HG03378 (cell line): ENCODE data around the gene MKNK2.

ENCODE experiments used
- ATAC-seq: cut with Tn5 transposase; IDR thresholded peaks from one replicate; pipeline ENCODE4 v1.9.1; 2021; ENCODE audit warnings: mild to moderate bottlenecking, moderate library complexity; ENCODE audit not compliant: unreplicated experiment

Gene MKNK2

GRCh38 chr19:2058570-2059421 lies 7.8 kb upstream of the MKNK2 start:
- no peak for ATAC-seq

- no peak for ATAC-seq
Observed at GRCh38 chr19:2057484-2058469, 6.7 kb upstream of the MKNK2 start.

- no peak for ATAC-seq
Observed at GRCh38 chr19:2056837-2057192, 5.8 kb upstream of the MKNK2 start.

GRCh38 chr19:2055931-2056836 lies 5.1 kb upstream of the MKNK2 start:
- ATAC-seq, result no peak

- no peak for ATAC-seq
Observed at GRCh38 chr19:2054763-2055162, 3.7 kb upstream of the MKNK2 start.

- no peak for ATAC-seq
Observed at GRCh38 chr19:2053601-2054389, 2.8 kb upstream of the MKNK2 start.

- peak; percentile 1 for ATAC-seq
Observed at GRCh38 chr19:2051773-2052704, 995 bp upstream of the MKNK2 start.

- ATAC-seq, result no peak
Observed at GRCh38 chr19:2050349-2050990, 574 bp downstream of the MKNK2 start.

GRCh38 chr19:2049741-2050348 lies 1.2 kb downstream of the MKNK2 start:
- ATAC-seq, result no peak

- no peak for ATAC-seq
Observed at GRCh38 chr19:2048959-2049740, 1.9 kb downstream of the MKNK2 start.

GRCh38 chr19:2048104-2048958 lies 2.7 kb downstream of the MKNK2 start:
- no peak for ATAC-seq

GRCh38 chr19:2047449-2048103 lies 3.5 kb downstream of the MKNK2 start:
- no peak for ATAC-seq

GRCh38 chr19:2047076-2047448 lies 4.0 kb downstream of the MKNK2 start:
- no peak for ATAC-seq

- ATAC-seq, result no peak
Observed at GRCh38 chr19:2046046-2046907, 4.8 kb downstream of the MKNK2 start.

GRCh38 chr19:2045501-2046045 lies 5.5 kb downstream of the MKNK2 start:
- no peak for ATAC-seq
